HuH-7.5 (cell line): ENCODE measurements around the gene ENOX1.
"Not testable (repeated sequence)": the region's sequence is repeated elsewhere in the genome, so short reads cannot be mapped to it uniquely, and the experiment has no call there.

Source experiments
- DNase-seq: peaks from one replicate; pipeline ENCODE4 v3.0.0; 2011; ENCODE audit warnings: low spot score

ENOX1 gene

GRCh38 chr13:43786766-43787517, at the start of gene ENOX1:
TSS of gene ENOX1 (minus strand) at chr13:43786972.
- DNase-seq = peak; percentile 33

GRCh38 chr13:43835701-43836100, 48.9 kb upstream of the ENOX1 start:
- no peak for DNase-seq

DNA sequence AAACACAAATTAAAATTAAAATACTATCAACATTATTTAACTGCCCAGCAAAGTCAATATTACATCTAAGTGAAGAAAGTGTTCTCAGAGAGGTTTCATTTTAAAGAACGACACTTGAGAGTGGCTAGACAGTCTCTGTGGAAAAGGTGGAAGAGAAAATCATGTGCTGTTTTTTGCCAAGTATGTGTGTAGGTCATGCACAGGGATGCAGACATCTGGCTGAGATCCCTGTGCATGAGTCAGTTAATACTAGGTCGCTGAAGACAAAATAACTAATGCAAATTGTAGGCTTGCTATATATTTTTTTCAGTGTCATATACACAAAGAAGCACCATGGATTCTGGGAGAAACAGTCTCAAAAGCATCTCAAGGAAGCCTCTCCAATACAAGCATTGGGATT, 44.3 kb upstream of the ENOX1 start:
- no peak for DNase-seq

DNA sequence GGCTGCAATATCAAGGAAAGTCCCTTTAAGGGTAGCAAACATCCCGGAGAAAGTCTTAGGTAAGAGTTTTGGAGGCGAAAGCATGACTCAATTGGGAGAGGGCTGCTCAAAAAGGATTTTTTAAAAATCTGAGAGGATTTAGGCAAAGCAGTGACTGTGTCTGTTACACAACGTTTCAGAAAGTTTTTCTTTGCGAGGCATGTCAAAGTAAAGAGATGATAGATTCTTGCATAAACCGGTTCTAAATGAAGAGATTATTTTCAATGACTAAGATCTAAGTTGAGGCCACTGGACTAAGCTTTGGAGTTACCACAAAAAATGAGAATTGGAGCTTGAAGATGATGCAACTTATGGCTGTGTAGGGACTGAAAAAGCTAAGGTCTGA, 43.7 kb upstream of the ENOX1 start:
- DNase-seq = no peak

- DNase-seq = not testable (repeated sequence)
These were observed 37.9 kb upstream of the ENOX1 start for GRCh38 chr13:43824656-43825055.

DNA sequence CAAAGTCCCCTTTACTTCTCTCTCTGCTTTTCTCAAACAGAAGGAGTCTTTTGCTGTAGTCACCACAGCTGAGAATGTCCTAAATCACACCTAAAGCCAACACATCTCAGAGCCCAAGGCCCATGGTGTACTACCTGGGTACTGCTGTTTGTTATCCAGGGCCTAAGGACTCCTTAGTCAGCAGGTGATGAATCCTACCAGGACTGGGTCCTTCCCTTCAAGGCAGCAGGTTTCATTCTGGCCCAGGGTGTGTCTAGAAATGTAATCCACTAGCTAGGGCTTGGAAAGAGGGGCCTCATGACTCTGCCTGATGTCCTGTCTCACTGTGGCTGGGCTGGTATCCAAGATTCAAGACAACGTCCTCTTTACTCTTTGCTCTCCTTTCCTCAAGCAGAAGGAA, 36.2 kb upstream of the ENOX1 start:
- no peak for DNase-seq

DNA sequence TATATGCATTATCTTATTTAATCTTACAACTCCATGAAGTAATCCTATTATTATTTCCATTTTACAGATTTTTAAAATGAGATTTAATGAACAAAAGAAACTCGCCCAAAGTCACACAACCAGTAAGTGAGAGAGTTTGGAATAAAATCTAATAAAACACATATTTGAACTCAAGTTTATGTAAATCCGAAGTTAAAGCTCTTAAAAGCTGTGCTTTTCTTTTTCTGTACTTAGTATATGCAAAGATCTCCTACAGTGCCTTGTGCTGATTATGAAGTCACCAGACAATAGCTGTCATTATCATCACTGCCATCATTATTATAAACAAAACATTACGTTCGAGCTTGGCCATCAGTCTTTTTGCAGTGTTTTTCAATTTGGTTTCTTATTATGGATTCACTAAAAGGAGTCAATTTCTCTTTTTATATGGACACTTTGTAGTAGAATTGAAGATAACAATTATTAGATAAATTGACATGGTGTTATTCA, 29.7 kb upstream of the ENOX1 start:
- no peak for DNase-seq

GRCh38 chr13:43815204-43815603, 28.4 kb upstream of the ENOX1 start:
- no peak for DNase-seq

DNA sequence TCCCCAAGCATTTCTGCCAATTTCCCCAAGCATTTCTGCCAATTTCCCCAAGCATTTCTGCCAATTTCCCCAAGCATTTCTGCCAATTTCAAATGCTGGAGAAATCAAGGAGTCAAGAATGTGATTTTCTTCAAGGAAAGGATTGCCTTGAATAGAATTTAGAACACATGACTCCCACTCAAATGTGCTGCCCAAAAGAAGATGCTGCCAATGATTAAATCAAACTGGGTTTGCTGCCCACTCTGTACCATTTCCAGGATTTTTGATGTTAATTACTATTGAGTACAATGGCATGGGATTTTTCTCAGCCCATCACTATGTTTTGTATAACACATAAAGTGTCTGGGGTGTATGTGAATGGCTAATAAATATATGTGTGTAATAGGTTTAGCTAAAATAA, 21.9 kb upstream of the ENOX1 start:
- DNase-seq = no peak

DNA sequence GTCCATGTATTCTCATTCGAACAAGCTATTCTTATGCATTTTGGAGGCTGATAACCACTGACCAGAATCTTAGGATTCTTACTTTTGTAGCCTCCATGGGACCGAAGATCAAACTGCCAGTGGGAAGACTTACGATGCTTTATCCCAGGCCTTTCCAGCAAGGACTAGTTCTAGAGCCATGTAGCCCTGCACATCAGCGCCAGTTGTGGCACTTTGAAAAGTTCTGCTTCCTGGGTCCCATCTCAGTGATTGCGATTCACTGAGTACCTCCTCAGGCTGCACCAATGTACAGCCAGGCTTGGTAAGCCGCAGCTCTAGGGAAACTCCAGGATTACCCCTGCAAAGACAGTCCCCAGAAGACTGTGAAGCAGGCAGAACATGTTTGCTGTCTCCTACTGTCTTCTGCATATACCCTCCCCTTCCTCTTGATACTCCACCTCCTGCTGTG, 18.9 kb upstream of the ENOX1 start:
- DNase-seq = no peak

DNA sequence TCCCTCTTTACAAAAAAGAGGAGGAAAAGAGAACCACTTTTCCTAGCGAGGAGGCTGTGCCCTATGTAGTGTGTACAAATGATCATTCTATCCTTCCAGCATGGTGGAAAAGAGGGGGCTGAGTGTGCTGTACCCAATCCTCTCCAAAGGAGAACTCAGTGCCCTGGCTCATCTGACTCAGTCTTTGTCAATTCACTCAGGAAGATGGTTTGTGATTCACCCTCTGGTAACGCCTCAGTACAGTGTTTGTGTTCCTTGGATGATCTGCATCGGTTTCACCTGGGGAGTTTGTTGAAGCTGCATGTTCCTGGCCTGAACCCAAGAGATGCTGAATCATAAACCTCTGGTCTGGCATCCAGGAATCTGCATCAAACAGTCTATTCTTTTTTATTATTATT, 18.3 kb upstream of the ENOX1 start:
- DNase-seq = no peak

DNA sequence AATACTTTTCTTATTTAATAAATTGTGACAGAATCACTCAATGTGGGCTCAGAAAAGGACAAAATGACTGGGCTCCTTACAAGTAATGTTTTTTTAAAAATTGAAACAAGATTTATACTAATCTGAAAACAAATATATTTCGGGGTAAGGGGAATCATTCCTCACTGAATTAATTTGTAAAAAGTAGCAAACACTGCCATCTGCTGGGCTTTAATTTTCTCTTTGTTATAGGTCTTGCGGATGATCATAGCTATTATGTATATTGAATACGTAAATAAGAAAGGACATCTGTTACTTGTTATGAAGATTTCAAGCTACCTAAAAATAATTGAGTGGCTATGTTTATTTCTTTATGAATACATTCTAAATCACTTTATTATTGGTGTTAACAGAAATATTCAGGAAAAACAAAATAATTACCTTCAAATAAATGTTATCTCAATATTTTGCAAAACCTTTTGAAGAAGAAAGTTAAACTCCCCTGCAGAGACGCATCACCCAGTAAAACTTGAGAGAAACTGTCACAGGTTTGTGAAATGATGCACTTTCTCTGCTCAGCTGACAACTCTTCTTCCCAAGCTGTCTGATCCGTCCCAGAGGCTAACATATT, 17.8 kb upstream of the ENOX1 start:
- no peak for DNase-seq

DNA sequence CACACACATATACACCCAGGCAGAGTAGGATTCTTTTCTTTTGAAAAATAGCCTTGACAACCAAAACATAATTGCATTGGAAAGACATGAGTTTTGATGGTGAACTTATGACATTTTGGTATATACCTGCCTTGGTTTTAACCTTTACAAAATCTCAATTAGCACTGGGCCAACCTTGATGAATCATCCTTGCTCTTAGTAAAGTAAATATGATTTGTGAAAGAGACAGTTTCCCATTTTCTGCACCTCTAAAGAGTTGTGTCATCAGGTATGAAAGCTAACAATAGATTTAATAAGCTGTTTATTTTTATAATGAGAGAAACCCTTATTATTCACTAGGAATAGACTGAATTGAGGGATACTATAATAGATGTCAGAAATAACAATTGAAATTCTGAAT, 15.7 kb upstream of the ENOX1 start:
- DNase-seq = no peak

- no peak for DNase-seq
These were observed 14.1 kb upstream of the ENOX1 start for GRCh38 chr13:43800828-43801227.

GRCh38 chr13:43799191-43799590, 12.4 kb upstream of the ENOX1 start:
- DNase-seq = no peak

DNA sequence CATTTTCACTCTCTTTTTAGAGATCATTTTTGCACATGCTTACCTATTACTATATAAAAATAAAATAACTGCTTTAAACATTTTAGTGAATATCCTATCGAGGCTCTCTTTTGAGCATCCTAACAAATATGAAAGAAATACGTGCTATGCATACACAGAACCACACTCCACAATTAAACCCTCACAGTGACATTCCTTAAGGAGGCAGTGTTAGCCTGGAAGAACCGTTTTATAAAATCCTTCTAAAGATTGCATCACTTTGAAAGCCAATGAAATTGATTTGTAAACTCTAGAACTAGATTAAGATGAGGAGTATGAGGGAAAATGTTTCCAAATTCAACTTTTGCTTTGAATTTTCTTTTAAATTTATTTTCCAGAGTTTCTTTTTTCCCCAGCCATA, 11.1 kb upstream of the ENOX1 start:
- no peak for DNase-seq

GRCh38 chr13:43797159-43797558, 10.4 kb upstream of the ENOX1 start:
- no peak for DNase-seq

DNA sequence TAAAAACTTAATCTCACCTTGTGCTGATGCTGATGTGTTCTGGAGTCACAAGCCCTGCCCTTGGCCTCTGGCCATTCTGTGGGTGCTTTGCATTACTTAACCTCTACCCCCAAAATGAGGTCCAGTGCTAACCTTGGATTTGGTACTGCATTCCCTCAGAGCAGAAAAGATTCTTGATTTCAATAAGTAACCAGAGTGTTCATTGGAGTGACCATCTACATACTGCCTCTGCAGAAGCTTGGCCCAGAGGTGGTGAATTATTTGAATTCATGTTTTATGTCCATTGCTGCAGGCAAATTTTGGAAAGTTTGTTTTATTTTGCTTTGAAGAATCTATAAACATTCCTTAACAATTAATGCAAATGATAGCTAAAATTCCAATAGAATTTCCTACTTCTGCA, 7.6 kb upstream of the ENOX1 start:
- DNase-seq = no peak

- no peak for DNase-seq
These were observed 5.5 kb upstream of the ENOX1 start for GRCh38 chr13:43792076-43792881.

DNA sequence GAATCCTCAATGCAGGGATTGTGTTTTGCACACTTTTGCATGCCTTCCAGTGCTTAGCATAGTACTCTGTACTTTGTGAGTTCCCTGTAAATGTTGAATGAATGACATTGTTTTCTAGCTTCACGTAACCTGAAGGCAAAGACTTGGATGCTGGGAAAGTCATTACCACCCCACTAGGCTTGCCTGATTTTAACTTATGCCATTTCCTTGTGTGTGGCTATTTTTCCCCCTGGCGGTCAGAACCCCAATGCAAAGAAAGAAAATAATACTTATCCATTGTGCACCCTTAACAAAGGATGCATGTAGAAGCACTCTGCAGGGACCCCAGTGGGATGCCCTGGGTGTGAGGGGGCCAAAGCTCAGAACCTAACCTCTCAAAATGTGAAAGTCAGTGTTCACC, 1.2 kb upstream of the ENOX1 start:
- DNase-seq = no peak

- DNase-seq = no peak
These were observed 733 bp upstream of the ENOX1 start for GRCh38 chr13:43787518-43787891.

DNA sequence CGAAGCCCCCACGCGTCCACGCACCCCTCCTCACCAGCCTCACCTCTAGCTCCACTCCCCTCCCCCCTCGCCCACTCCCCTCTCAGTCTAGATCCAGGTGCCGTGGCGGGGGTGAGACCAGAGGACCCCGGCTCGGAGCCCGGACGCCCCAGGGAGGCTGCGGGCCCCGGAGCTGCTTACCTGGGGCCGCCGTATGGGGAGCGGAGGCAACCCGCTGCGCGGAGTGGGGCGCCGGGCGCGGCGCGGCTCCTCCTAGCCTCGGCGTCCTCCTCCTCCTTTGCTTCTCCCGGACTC, 353 bp downstream of the ENOX1 start:
- no peak for DNase-seq
